H1 (cell line): ENCODE measurements around the gene EYA2. TPM values are rescaled to one million over a fixed set of nuclear protein-coding genes. Genes with fewer than 3 reads are reported as not detected.

Experiments
- ASH2L ChIP-seq: fragments of 200-600, 300-600 bp; sonication (generic); IDR thresholded peaks from one replicate; pipeline ENCODE4 v1.7.1; 2017; ENCODE audit warnings: low read length
- HDAC2 ChIP-seq, 2 experiments: fragments of 300-600 bp in 1 of 2; sonication (generic) in 1 of 2; IDR thresholded peaks; 2 replicates each; pipeline ENCODE4 v1.6.1; 2011 to 2012; ENCODE audit warnings: low read depth in 2 of 2, low read length in 2 of 2, mild to moderate bottlenecking in 2 of 2, moderate library complexity in 2 of 2, borderline replicate concordance in 1 of 2, inconsistent platforms in 1 of 2
- PHF8 ChIP-seq: fragments of 200-600 bp; sonication (generic); conservative IDR thresholded peaks from 2 replicates; pipeline ENCODE4 v1.7.1; 2012; ENCODE audit warnings: low read depth, mild to moderate bottlenecking, inconsistent platforms, low read length, moderate library complexity
- TBP ChIP-seq: IDR thresholded peaks from 2 replicates; pipeline ENCODE4 v1.6.1; 2011; ENCODE audit warnings: low read depth, low read length, improper control_type of control experiment
- TCF12 ChIP-seq: IDR thresholded peaks from 2 replicates; pipeline ENCODE4 v1.6.1; 2011; ENCODE audit warnings: low read depth, mild to moderate bottlenecking, low read length
- polyA plus RNA-seq, 7 experiments: library from polyadenylated mRNA; depleted of rRNA in 3 of 7; stranded (reverse) in 5 of 7; unstranded in 2 of 7; fragments of >200 nt in 5 of 7; fragments of 200-250 nt in 2 of 7; gene quantifications; 1 replicate in 5 of 7; 2 replicates in 1 of 7; 4 replicates in 1 of 7; pipeline versions ENCODE4 v1.2.1 to v1.2.3, GENCODE V29; 2011 to 2013; ENCODE audit warnings: missing spikeins in 2 of 7, mixed read lengths in 2 of 7
- total RNA-seq: library from RNA; stranded (reverse); fragmentation: NEBNext Ultra II Directional; extraction: Animal tissue kit (Norgen Biotek cat#: 25700); gene quantifications from 2 replicates; pipeline ENCODE4 v1.2.1, GENCODE V29; 2021

EYA2 gene
- total and polyA plus RNA-seq, 2 of the 8 experiments (the other 6 are each of a cell fraction or from before 2014, with no cell fraction given) = 1.6 to 1.7 TPM

DNA sequence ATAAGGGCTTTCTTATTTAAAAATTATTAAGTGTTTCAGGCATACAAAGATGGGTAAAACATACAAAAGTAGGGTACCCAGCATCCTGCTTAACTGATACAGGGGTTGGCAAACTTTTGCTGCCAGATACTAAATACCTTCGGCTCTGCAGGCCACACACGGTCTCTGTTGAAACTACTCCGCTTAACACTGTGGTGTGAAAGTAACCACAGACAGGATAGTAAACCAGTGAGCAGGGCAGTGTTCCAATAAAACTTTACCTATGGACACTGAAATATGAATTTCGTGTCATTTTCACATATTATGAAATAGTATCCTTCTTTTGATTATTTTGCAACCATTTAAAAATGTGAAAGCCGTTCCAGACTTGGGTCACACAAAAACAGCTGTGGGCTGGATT, 92.4 kb downstream of the EYA2 start (continued):
- TF ChIP-seq TCF12 (no peak), ASH2L (no peak), HDAC2 (IDR thresholded peaks at IDR 0.05; ENCODE audit: borderline replicate concordance in 1 of 2, low read depth in 2 of 2, low read length in 2 of 2) (no peak), TBP (no peak), PHF8 (no peak)
